ENCODE results near the gene ARRB1. TPM values are rescaled to one million over a fixed set of nuclear protein-coding genes. Genes with fewer than 3 reads are reported as not detected.

Gene ARRB1
- total RNA-seq, 1 donor: 14.5 TPM

DNA sequence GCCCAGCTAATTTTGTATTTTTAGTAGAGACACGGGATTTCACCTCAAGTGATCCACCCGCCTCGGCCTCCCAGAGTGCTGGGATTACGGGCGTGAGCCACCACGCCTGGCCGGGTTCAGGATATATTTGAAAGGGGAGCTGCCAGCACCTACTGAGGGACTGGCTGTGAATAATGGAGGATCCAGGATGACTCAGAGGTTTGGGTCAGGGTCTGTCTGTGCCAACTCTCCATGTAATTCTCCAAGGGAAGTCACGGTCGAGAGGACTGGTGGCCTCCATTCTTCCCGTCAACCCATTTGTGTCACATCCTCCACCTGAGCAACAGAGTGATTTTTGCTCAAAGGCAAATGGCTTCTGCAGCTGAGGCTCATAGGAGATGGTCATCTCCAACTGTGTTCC, 3.6 kb upstream of the ARRB1 start:
- peaks cover 2% of the 10 kb centered on the region for H3K79me2 ChIP-seq (ENCODE audit: insufficient read depth, low read length)
- H2AFZ ChIP-seq (ENCODE audit: low read length): no peak overlapping the region
- no peak overlapping the region for H3K4me3 ChIP-seq (ENCODE audit: insufficient read depth, low read length)

GRCh38 chr11:75352588-75353206, 1.2 kb upstream of the ARRB1 start:
- Histone ChIP-seq H4K20me1 (ENCODE audit: insufficient read depth, low read length) (peaks cover 4% of the 10 kb centered on the region), H3K27me3 (ENCODE audit: insufficient read depth, low read length) (peaks cover 3% of the 10 kb centered on the region), H3K36me3 (ENCODE audit: insufficient read depth, low read length) (no peaks in the 10 kb centered on the region), H3K9me3 (ENCODE audit: low read depth, low read length) (no peaks in the 10 kb centered on the region), H3K4me2 (ENCODE audit: insufficient read depth, low read length) (peak overlapping the region; percentile 86), H2AFZ (ENCODE audit: low read length) (no peak overlapping the region), H3K79me2 (ENCODE audit: insufficient read depth, low read length) (peaks cover 2% of the 10 kb centered on the region), H3K4me1 (ENCODE audit: insufficient read depth, low read length) (peaks cover 18% of the 10 kb centered on the region), H3K27ac (ENCODE audit: low read depth, low read length) (no peak overlapping the region), H3K4me3 (ENCODE audit: insufficient read depth, low read length) (peak overlapping the region; percentile 78)
- DNase-seq (ENCODE audit: insufficient read length, low spot score, missing footprints): peak; percentile 93
- TF ChIP-seq, protein P1, sequence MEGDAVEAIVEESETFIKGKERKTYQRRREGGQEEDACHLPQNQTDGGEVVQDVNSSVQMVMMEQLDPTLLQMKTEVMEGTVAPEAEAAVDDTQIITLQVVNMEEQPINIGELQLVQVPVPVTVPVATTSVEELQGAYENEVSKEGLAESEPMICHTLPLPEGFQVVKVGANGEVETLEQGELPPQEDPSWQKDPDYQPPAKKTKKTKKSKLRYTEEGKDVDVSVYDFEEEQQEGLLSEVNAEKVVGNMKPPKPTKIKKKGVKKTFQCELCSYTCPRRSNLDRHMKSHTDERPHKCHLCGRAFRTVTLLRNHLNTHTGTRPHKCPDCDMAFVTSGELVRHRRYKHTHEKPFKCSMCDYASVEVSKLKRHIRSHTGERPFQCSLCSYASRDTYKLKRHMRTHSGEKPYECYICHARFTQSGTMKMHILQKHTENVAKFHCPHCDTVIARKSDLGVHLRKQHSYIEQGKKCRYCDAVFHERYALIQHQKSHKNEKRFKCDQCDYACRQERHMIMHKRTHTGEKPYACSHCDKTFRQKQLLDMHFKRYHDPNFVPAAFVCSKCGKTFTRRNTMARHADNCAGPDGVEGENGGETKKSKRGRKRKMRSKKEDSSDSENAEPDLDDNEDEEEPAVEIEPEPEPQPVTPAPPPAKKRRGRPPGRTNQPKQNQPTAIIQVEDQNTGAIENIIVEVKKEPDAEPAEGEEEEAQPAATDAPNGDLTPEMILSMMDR (IDR thresholded peaks at IDR 0.05; ENCODE audit: extremely low read depth, low read depth, low read length): no peak

More for the DNA sequence above, 3.6 kb upstream of the ARRB1 start:
- Histone ChIP-seq H4K20me1 (ENCODE audit: insufficient read depth, low read length) (no peaks in the 10 kb centered on the region), H3K4me2 (ENCODE audit: insufficient read depth, low read length) (no peak overlapping the region), H3K4me1 (ENCODE audit: insufficient read depth, low read length) (peaks cover 6% of the 10 kb centered on the region), H3K9me3 (ENCODE audit: low read depth, low read length) (no peaks in the 10 kb centered on the region), H3K27me3 (ENCODE audit: insufficient read depth, low read length) (peaks cover 3% of the 10 kb centered on the region), H3K36me3 (ENCODE audit: insufficient read depth, low read length) (no peaks in the 10 kb centered on the region), H3K27ac (ENCODE audit: low read depth, low read length) (no peak overlapping the region)
- DNase-seq (ENCODE audit: insufficient read length, low spot score, missing footprints): no peak
- TF ChIP-seq, protein P1 (IDR thresholded peaks at IDR 0.05; ENCODE audit: extremely low read depth, low read depth, low read length): no peak

DNA sequence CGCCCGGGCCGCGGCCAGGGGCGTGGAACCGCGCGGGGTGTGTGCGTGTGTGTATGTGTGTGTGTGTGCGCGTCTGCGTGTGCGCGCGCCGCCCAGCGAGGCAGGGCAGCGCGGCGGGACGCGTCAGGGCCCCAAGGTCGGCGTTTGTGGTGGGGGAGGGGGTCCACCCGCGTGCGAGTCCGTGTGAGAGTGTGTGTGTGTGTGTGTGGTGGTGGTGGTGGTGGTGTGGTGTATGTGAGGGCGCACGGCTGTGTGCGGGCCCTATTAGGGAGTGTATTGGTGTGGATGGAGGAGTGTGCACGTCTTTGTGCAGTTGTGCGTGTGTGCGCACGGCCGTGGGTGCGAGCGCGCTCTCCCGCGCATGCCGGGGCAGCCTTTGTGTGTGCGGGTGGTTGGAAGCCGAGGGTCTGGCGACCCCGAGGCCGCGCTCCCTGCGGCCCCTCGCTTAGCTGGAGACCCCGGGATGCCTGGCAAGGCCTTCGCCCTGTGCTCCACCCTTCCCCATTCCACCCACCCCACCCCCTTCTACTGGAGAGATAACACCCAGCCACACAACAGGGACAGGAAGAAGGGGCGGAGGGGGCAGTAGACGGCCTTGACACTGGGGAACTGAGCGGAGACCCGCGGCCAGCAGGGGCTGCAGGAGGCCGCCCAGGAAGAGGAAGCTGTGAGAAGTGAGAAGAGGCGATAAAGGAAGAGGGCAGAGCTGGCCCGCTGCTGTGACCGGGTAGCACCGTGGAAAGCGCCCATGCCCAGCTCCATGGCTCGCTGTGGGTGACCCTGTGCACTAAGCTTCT, 528 bp upstream of the ARRB1 start:
- Histone ChIP-seq H2AFZ (ENCODE audit: low read length) (peak overlapping the region; percentile 83), H3K27me3 (ENCODE audit: insufficient read depth, low read length) (no peaks in the 10 kb centered on the region), H3K4me1 (ENCODE audit: insufficient read depth, low read length) (peaks cover 26% of the 10 kb centered on the region), H3K36me3 (ENCODE audit: insufficient read depth, low read length) (no peaks in the 10 kb centered on the region), H3K79me2 (ENCODE audit: insufficient read depth, low read length) (peaks cover 2% of the 10 kb centered on the region), H3K4me2 (ENCODE audit: insufficient read depth, low read length) (peak overlapping the region; percentile 86), H3K27ac (ENCODE audit: low read depth, low read length) (no peak overlapping the region), H3K9me3 (ENCODE audit: low read depth, low read length) (no peaks in the 10 kb centered on the region), H4K20me1 (ENCODE audit: insufficient read depth, low read length) (peaks cover 8% of the 10 kb centered on the region), H3K4me3 (ENCODE audit: insufficient read depth, low read length) (peak overlapping the region; percentile 78)
- DNase-seq (ENCODE audit: insufficient read length, low spot score, missing footprints): peak; percentile 90
- TF ChIP-seq, protein P1 (IDR thresholded peaks at IDR 0.05; ENCODE audit: extremely low read depth, low read depth, low read length): no peak
